HepG2 (cell line): ENCODE measurements around the gene TMEM198. TPM values are rescaled to one million over a fixed set of nuclear protein-coding genes. Genes with fewer than 3 reads are reported as not detected.

Experiments
- BRCA1 ChIP-seq: sonication (generic); formaldehyde crosslinking; IDR thresholded peaks from 2 replicates; pipeline ENCODE4 v1.4.0; 2020; ENCODE audit warnings: missing genetic modification reagents
- CBX2 ChIP-seq, 2 experiments: fragments of 200-600 bp in 1 of 2; sonication (generic); formaldehyde crosslinking in 1 of 2; IDR thresholded peaks; 2 replicates each; pipeline versions ENCODE4 v1.7.0 to v1.8.1; 2018 to 2022; ENCODE audit warnings: low read depth in 2 of 2, low read length in 1 of 2, mild to moderate bottlenecking in 1 of 2, missing genetic modification reagents in 1 of 2
- DMAP1 ChIP-seq: IDR thresholded peaks from 2 replicates; pipeline ENCODE4 v1.6.1; 2016
- DNMT1 ChIP-seq: sonication (generic); formaldehyde crosslinking; IDR thresholded peaks from 2 replicates; pipeline ENCODE4 v1.5.1; 2020; ENCODE audit warnings: mild to moderate bottlenecking, missing genetic modification reagents
- ELF3 ChIP-seq: IDR thresholded peaks from 2 replicates; pipeline ENCODE4 v1.6.1; 2016; ENCODE audit warnings: missing genetic modification reagents, missing compliant biosample characterization
- FOSL1 ChIP-seq: sonication (generic); formaldehyde crosslinking; IDR thresholded peaks from 2 replicates; pipeline ENCODE4 v1.9.0; 2021; ENCODE audit warnings: missing genetic modification reagents, borderline replicate concordance
- FOXJ3 ChIP-seq: sonication (generic); formaldehyde crosslinking; IDR thresholded peaks from 2 replicates; pipeline ENCODE4 v1.4.0; 2020; ENCODE audit warnings: missing genetic modification reagents, mild to moderate bottlenecking, borderline replicate concordance
- IRF2 ChIP-seq: IDR thresholded peaks from 2 replicates; pipeline ENCODE4 v1.6.1; 2018; ENCODE audit warnings: missing genetic modification reagents, missing compliant biosample characterization
- KDM2A ChIP-seq: sonication (generic); formaldehyde crosslinking; IDR thresholded peaks from 2 replicates; pipeline ENCODE4 v1.4.0; 2020; ENCODE audit warnings: low read depth, missing genetic modification reagents, borderline replicate concordance
- KLF16 ChIP-seq, 2 experiments: sonication (generic) in 1 of 2; formaldehyde crosslinking in 1 of 2; IDR thresholded peaks; 2 replicates each; pipeline versions ENCODE4 v1.6.1 to v1.8.0; 2016 to 2023; ENCODE audit warnings: missing genetic modification reagents in 2 of 2, missing compliant biosample characterization in 1 of 2
- LCORL ChIP-seq, 2 experiments: fragments of 450-650 bp in 1 of 2; sonication (generic) in 1 of 2; formaldehyde crosslinking in 1 of 2; IDR thresholded peaks; 2 replicates each; pipeline versions ENCODE4 v1.5.0 to v1.6.1; 2017 to 2020; ENCODE audit warnings: antibody characterized with exemption in 1 of 2, missing genetic modification reagents in 1 of 2
- YEATS4 ChIP-seq: sonication (generic); formaldehyde crosslinking; IDR thresholded peaks from 2 replicates; pipeline ENCODE4 v1.4.0; 2020; ENCODE audit warnings: missing genetic modification reagents, borderline replicate concordance
- ZNF550 ChIP-seq: sonication (generic); formaldehyde crosslinking; IDR thresholded peaks from 2 replicates; pipeline ENCODE4 v1.4.0; 2020; ENCODE audit warnings: mild to moderate bottlenecking, missing genetic modification reagents, borderline replicate concordance
- ZNF552 ChIP-seq: sonication (generic); formaldehyde crosslinking; IDR thresholded peaks from 2 replicates; pipeline ENCODE4 v1.9.0; 2022; ENCODE audit warnings: missing genetic modification reagents, mild to moderate bottlenecking, borderline replicate concordance
- ZNF674 ChIP-seq: sonication (generic); formaldehyde crosslinking; IDR thresholded peaks from 2 replicates; pipeline ENCODE4 v1.5.0; 2020; ENCODE audit warnings: low read depth, mild to moderate bottlenecking, missing genetic modification reagents
- ZSCAN21 ChIP-seq: sonication (generic); formaldehyde crosslinking; IDR thresholded peaks from 2 replicates; pipeline ENCODE4 v1.8.0; 2022; ENCODE audit warnings: mild to moderate bottlenecking, missing genetic modification reagents, moderate library complexity, borderline replicate concordance
- polyA plus RNA-seq, 8 experiments: library from polyadenylated mRNA; depleted of rRNA in 3 of 8; stranded (reverse) in 7 of 8; unstranded in 1 of 8; fragments of >200 nt; fragmentation: Illumina TruSeq in 4 of 8; extraction: Trizol in 4 of 8; gene quantifications; 2 replicates each; pipeline versions ENCODE4 v1.2.1 to v1.2.3, GENCODE V29; 2011 to 2016; ENCODE audit warnings: low read depth in 4 of 8, missing spikeins in 1 of 8, mixed read lengths in 1 of 8; ENCODE audit not compliant: insufficient read depth in 1 of 8
- total RNA-seq, 5 experiments: library from RNA; depleted of rRNA; stranded (reverse); fragments of >200 nt; fragmentation: Illumina TruSeq; extraction: Trizol; gene quantifications; 2 replicates each; pipeline ENCODE4 v1.2.3, GENCODE V29; 2016; ENCODE audit warnings: low read depth in 1 of 5
- TF ChIP-seq, protein P1 (sequence below): sonication (generic); formaldehyde crosslinking; IDR thresholded peaks from 2 replicates; pipeline ENCODE4 v1.4.0; 2020; ENCODE audit warnings: missing genetic modification reagents
- TF ChIP-seq, protein P2 (sequence below): sonication (generic); formaldehyde crosslinking; IDR thresholded peaks from 2 replicates; pipeline ENCODE4 v1.4.0; 2020; ENCODE audit warnings: mild to moderate bottlenecking, low read depth, missing genetic modification reagents
- TF ChIP-seq, protein P3 (sequence below): sonication (generic); formaldehyde crosslinking; IDR thresholded peaks from 2 replicates; pipeline ENCODE4 v1.8.0; 2023; ENCODE audit warnings: mild to moderate bottlenecking, missing genetic modification reagents
- TF ChIP-seq, protein P4 (sequence below): conservative IDR thresholded peaks from 2 replicates; pipeline ENCODE4 v1.6.1; 2018; ENCODE audit warnings: missing genetic modification reagents
- TF ChIP-seq, protein P5 (sequence below): sonication (generic); formaldehyde crosslinking; IDR thresholded peaks from 2 replicates; pipeline ENCODE4 v1.8.1; 2023; ENCODE audit warnings: mild to moderate bottlenecking, missing genetic modification reagents, borderline replicate concordance

TMEM198 gene
- total and polyA plus RNA-seq, 2 of the 13 experiments (the other 11 are each of a cell fraction or from before 2014, with no cell fraction given) = 17.3 to 23.5 TPM

DNA sequence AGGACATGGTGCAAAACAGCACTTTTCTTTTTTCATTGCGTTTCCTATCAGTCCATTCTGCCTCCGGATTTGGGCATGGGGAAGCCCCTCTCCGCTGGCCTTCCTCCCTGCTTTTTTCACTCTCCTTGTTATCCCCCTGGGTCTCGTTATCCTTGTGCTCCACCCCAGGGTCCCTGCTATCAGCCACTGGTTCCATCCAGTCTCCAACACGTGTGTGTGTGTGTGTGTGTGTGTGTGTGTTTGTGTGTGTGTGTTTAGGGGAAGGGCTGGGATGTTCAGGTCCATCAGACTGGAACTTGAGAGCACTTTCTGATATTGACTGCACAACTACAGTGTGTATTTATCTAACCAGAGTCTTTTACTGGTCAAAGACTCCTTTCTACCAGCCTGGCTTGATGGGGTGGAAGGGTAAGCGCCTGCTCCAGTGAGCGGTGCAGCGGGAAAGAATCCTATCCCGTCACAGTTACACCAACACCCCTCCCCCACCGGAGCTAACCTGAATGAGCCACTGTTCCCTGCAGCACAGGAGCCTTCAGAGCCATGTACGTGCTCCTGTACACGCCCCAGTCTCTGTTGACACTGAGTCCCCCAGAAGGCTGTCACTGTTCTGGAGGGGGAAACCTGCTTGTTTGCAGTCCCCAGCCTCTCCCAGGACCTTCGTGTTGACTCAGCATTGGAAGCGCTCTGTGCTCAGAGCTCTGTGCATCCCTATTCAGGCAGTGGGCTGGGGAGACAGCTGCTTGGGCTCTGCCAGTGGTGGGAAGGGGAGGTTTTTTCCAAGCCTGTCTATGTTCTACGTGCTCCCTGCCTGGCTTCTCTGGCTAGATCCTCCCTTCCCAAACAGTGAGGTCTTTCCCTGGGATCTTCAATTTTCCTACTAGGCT lies 32.9 kb downstream of the TMEM198 start (continued):
- TF ChIP-seq KDM2A (peak; percentile 90), ZNF550 (CRISPR knock-in tag) (no peak), IRF2 (CRISPR knock-in tag) (peak; percentile 98), CBX2 (IDR thresholded peaks at IDR 0.05; ENCODE audit: low read depth, low read length) (no peak), CBX2 (CRISPR knock-in tag; IDR thresholded peaks at IDR 0.05; ENCODE audit: low read depth) (peak; percentile 66; the same call in 1 of the 2 replicates), ELF3 (CRISPR knock-in tag) (peak; percentile 88), DMAP1 (CRISPR knock-in tag) (peak; percentile 89), ZNF552 (peak; percentile 93; the same call in 1 of the 2 replicates), ZNF674 (CRISPR knock-in tag) (no peak), FOXJ3 (CRISPR knock-in tag) (peak; percentile 91), ZSCAN21 (CRISPR knock-in tag) (peak; percentile 91), KLF16 (CRISPR knock-in tag; IDR thresholded peaks at IDR 0.05) (peak in 1 of 2 experiments; percentile 96; a peak in 2 of 4 replicates), FOSL1 (CRISPR knock-in tag) (no peak), DNMT1 (CRISPR knock-in tag) (peak; percentile 50; the same call in 1 of the 2 replicates), LCORL (IDR thresholded peaks at IDR 0.05) (0 out of 2 replicates have a peak, but pooled peaks have one; percentile 33), LCORL (CRISPR knock-in tag; IDR thresholded peaks at IDR 0.05) (peak; percentile 99), BRCA1 (CRISPR knock-in tag) (peak; percentile 76; the same call in 1 of the 2 replicates), YEATS4 (peak; percentile 61; the same call in 1 of the 2 replicates)
- TF ChIP-seq, protein P1, sequence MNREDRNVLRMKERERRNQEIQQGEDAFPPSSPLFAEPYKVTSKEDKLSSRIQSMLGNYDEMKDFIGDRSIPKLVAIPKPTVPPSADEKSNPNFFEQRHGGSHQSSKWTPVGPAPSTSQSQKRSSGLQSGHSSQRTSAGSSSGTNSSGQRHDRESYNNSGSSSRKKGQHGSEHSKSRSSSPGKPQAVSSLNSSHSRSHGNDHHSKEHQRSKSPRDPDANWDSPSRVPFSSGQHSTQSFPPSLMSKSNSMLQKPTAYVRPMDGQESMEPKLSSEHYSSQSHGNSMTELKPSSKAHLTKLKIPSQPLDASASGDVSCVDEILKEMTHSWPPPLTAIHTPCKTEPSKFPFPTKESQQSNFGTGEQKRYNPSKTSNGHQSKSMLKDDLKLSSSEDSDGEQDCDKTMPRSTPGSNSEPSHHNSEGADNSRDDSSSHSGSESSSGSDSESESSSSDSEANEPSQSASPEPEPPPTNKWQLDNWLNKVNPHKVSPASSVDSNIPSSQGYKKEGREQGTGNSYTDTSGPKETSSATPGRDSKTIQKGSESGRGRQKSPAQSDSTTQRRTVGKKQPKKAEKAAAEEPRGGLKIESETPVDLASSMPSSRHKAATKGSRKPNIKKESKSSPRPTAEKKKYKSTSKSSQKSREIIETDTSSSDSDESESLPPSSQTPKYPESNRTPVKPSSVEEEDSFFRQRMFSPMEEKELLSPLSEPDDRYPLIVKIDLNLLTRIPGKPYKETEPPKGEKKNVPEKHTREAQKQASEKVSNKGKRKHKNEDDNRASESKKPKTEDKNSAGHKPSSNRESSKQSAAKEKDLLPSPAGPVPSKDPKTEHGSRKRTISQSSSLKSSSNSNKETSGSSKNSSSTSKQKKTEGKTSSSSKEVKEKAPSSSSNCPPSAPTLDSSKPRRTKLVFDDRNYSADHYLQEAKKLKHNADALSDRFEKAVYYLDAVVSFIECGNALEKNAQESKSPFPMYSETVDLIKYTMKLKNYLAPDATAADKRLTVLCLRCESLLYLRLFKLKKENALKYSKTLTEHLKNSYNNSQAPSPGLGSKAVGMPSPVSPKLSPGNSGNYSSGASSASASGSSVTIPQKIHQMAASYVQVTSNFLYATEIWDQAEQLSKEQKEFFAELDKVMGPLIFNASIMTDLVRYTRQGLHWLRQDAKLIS (CRISPR knock-in tag) = peak; percentile 77; the same call in 1 of the 2 replicates
- TF ChIP-seq, protein P2, sequence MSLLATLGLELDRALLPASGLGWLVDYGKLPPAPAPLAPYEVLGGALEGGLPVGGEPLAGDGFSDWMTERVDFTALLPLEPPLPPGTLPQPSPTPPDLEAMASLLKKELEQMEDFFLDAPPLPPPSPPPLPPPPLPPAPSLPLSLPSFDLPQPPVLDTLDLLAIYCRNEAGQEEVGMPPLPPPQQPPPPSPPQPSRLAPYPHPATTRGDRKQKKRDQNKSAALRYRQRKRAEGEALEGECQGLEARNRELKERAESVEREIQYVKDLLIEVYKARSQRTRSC = no peak
- TF ChIP-seq, protein P3, sequence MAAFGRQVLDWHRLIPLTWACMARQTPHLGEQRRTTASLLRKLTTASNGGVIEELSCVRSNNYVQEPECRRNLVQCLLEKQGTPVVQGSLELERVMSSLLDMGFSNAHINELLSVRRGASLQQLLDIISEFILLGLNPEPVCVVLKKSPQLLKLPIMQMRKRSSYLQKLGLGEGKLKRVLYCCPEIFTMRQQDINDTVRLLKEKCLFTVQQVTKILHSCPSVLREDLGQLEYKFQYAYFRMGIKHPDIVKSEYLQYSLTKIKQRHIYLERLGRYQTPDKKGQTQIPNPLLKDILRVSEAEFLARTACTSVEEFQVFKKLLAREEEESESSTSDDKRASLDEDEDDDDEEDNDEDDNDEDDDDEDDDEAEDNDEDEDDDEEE (CRISPR knock-in tag) = 0 out of 2 replicates have a peak, but pooled peaks have one; percentile 12
- TF ChIP-seq, protein P4, sequence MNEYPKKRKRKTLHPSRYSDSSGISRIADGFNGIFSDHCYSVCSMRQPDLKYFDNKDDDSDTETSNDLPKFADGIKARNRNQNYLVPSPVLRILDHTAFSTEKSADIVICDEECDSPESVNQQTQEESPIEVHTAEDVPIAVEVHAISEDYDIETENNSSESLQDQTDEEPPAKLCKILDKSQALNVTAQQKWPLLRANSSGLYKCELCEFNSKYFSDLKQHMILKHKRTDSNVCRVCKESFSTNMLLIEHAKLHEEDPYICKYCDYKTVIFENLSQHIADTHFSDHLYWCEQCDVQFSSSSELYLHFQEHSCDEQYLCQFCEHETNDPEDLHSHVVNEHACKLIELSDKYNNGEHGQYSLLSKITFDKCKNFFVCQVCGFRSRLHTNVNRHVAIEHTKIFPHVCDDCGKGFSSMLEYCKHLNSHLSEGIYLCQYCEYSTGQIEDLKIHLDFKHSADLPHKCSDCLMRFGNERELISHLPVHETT (CRISPR knock-in tag) = peak; percentile 78
- TF ChIP-seq, protein P5, sequence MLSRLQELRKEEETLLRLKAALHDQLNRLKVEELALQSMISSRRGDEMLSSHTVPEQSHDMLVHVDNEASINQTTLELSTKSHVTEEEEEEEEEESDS (CRISPR knock-in tag) = no peak
